ENCODE results near the gene CCNK. TPM values are rescaled to one million over a fixed set of nuclear protein-coding genes. Genes with fewer than 3 reads are reported as not detected.

CCNK gene
- total and polyA plus RNA-seq, 10 donors: 11.8 to 58.3 (median 39.8) TPM

DNA sequence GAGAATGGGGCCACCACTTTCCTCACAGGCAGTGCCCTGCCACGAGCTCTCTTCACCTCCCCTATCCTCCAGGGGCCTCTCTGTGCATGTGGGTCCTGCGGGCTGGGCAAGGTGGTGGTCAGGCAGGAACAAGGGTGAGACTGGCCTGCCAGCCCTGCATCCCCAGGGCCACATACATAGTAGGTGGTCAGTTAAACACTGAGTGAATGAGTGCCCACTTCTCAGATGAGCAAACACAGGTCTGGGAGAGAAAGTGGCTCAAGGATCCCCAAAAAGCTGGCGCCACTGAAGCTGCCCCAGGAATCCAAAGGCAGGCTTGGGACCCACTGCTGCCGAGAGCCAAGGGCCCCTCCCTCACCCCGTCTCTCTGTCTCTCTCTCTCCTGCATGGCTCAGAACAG is 51.1 kb downstream of the CCNK start:
- no peaks in the 10 kb centered on the region for H3K27me3 ChIP-seq (replicated peaks in 1 of 7)
- peaks cover 0 to 8% (median 3%) of the 10 kb centered on the region in 6 donors for H3K4me1 ChIP-seq
- TF ChIP-seq POLR2A (IDR thresholded peaks at IDR 0.05) (no peak), POLR2AphosphoS5 (IDR thresholded peaks at IDR 0.05) (no peak)
- TF ChIP-seq, protein P1, sequence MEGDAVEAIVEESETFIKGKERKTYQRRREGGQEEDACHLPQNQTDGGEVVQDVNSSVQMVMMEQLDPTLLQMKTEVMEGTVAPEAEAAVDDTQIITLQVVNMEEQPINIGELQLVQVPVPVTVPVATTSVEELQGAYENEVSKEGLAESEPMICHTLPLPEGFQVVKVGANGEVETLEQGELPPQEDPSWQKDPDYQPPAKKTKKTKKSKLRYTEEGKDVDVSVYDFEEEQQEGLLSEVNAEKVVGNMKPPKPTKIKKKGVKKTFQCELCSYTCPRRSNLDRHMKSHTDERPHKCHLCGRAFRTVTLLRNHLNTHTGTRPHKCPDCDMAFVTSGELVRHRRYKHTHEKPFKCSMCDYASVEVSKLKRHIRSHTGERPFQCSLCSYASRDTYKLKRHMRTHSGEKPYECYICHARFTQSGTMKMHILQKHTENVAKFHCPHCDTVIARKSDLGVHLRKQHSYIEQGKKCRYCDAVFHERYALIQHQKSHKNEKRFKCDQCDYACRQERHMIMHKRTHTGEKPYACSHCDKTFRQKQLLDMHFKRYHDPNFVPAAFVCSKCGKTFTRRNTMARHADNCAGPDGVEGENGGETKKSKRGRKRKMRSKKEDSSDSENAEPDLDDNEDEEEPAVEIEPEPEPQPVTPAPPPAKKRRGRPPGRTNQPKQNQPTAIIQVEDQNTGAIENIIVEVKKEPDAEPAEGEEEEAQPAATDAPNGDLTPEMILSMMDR (IDR thresholded peaks at IDR 0.05 in 8 of 11, conservative IDR thresholded peaks at IDR 0.05 in 3 of 11): no peak
- WGBS, 5 donors: 68 to 90% (median 85%) methylated on average over 5 of the region's 5 CpGs
- no peaks in the 10 kb centered on the region for H3K36me3 ChIP-seq
- H3K9me3 ChIP-seq: no peaks in the 10 kb centered on the region
- intact Hi-C loops (cut with DNase I; ENCODE audit: low total_unique reads): no loop called here
- DNase-seq: no peak
- H3K27ac ChIP-seq: no peak overlapping the region
- H3K4me3 ChIP-seq: no peak overlapping the region

DNA sequence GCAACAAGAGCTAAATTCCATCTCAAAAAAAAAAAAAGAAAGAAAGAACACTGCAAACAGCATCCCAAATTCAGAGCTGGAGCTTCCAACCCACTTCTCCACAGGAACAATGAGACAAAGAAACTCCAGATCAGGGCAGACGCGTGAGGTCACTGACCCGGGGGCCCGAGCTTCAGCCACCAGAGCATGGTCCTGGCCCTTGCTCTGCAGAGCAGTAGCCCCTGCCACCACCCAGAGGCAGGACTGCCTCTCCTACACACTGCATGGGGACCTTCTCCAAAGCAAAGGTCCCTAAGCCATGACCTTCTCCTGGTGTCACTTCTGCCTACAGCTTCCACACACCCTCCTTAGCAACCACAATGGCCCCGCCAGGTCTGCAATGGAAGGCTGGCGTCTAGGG is 53.1 kb downstream of the CCNK start:
- Histone ChIP-seq H3K27ac (no peak overlapping the region), H3K4me3 (no peak overlapping the region), H3K4me1 (peaks cover 0 to 25% (median 8%) of the 10 kb centered on the region in 6 donors), H3K9me3 (no peaks in the 10 kb centered on the region), H3K27me3 (replicated peaks in 1 of 7) (no peaks in the 10 kb centered on the region), H3K36me3 (no peaks in the 10 kb centered on the region)
- intact Hi-C loops (cut with DNase I; ENCODE audit: low total_unique reads): no loop called here
- no peak for DNase-seq
- TF ChIP-seq POLR2AphosphoS5 (IDR thresholded peaks at IDR 0.05): no peak
- TF ChIP-seq, protein P1 (IDR thresholded peaks at IDR 0.05 in 8 of 11, conservative IDR thresholded peaks at IDR 0.05 in 3 of 11): no peak
- TF ChIP-seq POLR2A (IDR thresholded peaks at IDR 0.05): no peak
- WGBS, 5 donors: 80 to 92% (median 89%) methylated on average over 6 of the region's 6 CpGs

GRCh38 chr14:99534863-99535262 is 53.7 kb downstream of the CCNK start:
- H3K4me1 ChIP-seq: peaks cover 0 to 30% (median 10%) of the 10 kb centered on the region in 6 donors
- intact Hi-C loops (cut with DNase I; ENCODE audit: low total_unique reads): no loop called here
- H3K4me3 ChIP-seq: no peak overlapping the region
- H3K27ac ChIP-seq: no peak overlapping the region
- DNase-seq: no peak
- WGBS, 5 donors: 83 to 90% (median 87%) methylated on average over 5 to 13 of the region's 13 CpGs
- no peaks in the 10 kb centered on the region for H3K27me3 ChIP-seq (replicated peaks in 1 of 7)
- no peak for TF ChIP-seq POLR2AphosphoS5 (IDR thresholded peaks at IDR 0.05)
- no peak for TF ChIP-seq POLR2A (IDR thresholded peaks at IDR 0.05)
- TF ChIP-seq, protein P1 (IDR thresholded peaks at IDR 0.05 in 8 of 11, conservative IDR thresholded peaks at IDR 0.05 in 3 of 11): no peak
- H3K9me3 ChIP-seq: no peaks in the 10 kb centered on the region
- H3K36me3 ChIP-seq: no peaks in the 10 kb centered on the region

DNA sequence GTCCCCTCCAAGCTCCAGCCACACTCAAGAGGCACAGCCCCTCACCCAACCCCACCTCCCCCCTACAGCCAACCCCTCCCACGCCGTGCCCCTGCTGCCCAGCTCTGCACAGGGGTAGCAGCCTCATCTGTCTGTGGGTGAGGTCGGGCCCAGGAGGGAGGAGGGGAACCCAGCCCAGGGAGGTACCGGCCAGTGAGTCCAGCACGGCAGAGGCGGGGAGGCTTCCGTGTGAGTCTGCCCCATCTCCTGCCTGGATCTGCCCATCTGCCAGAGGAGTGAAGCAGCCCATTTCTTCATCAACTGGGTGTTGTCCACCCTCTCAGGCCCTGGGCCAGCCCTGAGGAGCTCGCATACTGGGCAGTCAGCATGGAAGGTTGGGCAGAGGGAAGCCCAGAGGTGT is 54.2 kb downstream of the CCNK start:
- Histone ChIP-seq H3K36me3 (no peaks in the 10 kb centered on the region), H3K27ac (no peak overlapping the region), H3K27me3 (replicated peaks in 1 of 7) (no peaks in the 10 kb centered on the region), H3K9me3 (no peaks in the 10 kb centered on the region), H3K4me1 (peaks cover 0 to 36% (median 14%) of the 10 kb centered on the region in 6 donors), H3K4me3 (no peak overlapping the region)
- intact Hi-C loops (cut with DNase I; ENCODE audit: low total_unique reads): no loop called here
- TF ChIP-seq, protein P1 (IDR thresholded peaks at IDR 0.05 in 8 of 11, conservative IDR thresholded peaks at IDR 0.05 in 3 of 11): no peak
- TF ChIP-seq POLR2A (IDR thresholded peaks at IDR 0.05): no peak
- no peak for TF ChIP-seq POLR2AphosphoS5 (IDR thresholded peaks at IDR 0.05)
- 80 to 100% (median 93%) methylated on average over 1 to 8 of the region's 8 CpGs for WGBS, 5 donors
- no peak for DNase-seq

Data from spleen (tissue), 11 donors.